Breast epithelium (tissue), 3 donors: ENCODE data around the gene KCTD10.
"Not testable (repeated sequence)": the region's sequence is repeated elsewhere in the genome, so short reads cannot be mapped to it uniquely, and the experiment has no call there.

ENCODE experiments used
- POLR2A ChIP-seq: fragments of 450-650 bp; IDR thresholded peaks from one replicate; pipeline ENCODE4 v1.6.1; 2016; ENCODE audit warnings: antibody characterized with exemption, mild to moderate bottlenecking, moderate library complexity
- POLR2AphosphoS5 ChIP-seq, 3 donors: sonication (generic); formaldehyde crosslinking; IDR thresholded peaks; one replicate each; pipeline ENCODE4 v1.6.1; 2017; ENCODE audit warnings: antibody characterized with exemption in 3 of 3
- TF ChIP-seq, protein P1 (sequence below), 3 donors: fragments of 450-650 bp; IDR thresholded peaks; one replicate each; pipeline ENCODE4 v1.5.1; 2016 to 2017; ENCODE audit warnings: antibody characterized with exemption in 3 of 3, mild to moderate bottlenecking in 3 of 3, moderate library complexity in 3 of 3

GRCh38 chr12:109406147-109406546, 71.0 kb downstream of the KCTD10 start:
- TF ChIP-seq, protein P1, sequence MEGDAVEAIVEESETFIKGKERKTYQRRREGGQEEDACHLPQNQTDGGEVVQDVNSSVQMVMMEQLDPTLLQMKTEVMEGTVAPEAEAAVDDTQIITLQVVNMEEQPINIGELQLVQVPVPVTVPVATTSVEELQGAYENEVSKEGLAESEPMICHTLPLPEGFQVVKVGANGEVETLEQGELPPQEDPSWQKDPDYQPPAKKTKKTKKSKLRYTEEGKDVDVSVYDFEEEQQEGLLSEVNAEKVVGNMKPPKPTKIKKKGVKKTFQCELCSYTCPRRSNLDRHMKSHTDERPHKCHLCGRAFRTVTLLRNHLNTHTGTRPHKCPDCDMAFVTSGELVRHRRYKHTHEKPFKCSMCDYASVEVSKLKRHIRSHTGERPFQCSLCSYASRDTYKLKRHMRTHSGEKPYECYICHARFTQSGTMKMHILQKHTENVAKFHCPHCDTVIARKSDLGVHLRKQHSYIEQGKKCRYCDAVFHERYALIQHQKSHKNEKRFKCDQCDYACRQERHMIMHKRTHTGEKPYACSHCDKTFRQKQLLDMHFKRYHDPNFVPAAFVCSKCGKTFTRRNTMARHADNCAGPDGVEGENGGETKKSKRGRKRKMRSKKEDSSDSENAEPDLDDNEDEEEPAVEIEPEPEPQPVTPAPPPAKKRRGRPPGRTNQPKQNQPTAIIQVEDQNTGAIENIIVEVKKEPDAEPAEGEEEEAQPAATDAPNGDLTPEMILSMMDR (IDR thresholded peaks at IDR 0.05), result not testable (repeated sequence)
- not testable (repeated sequence) for TF ChIP-seq POLR2A; POLR2AphosphoS5 (IDR thresholded peaks at IDR 0.05)
